HepG2 (cell line): Measurements from ENCODE around the gene SLC1A2. TPM values are rescaled to one million over a fixed set of nuclear protein-coding genes. Genes with fewer than 3 reads are reported as not detected.

Experiments used
- CEBPB ChIP-seq: IDR thresholded peaks from 2 replicates; pipeline ENCODE4 v1.6.1; 2011; ENCODE audit warnings: low read depth, low read length, improper control_type of control experiment, borderline replicate concordance
- ELF3 ChIP-seq: IDR thresholded peaks from 2 replicates; pipeline ENCODE4 v1.6.1; 2016; ENCODE audit warnings: missing genetic modification reagents, missing compliant biosample characterization
- MEF2D ChIP-seq: sonication (generic); formaldehyde crosslinking; IDR thresholded peaks from 2 replicates; pipeline ENCODE4 v1.5.1; 2020; ENCODE audit warnings: mild to moderate bottlenecking, missing genetic modification reagents
- MEIS2 ChIP-seq: sonication (generic); formaldehyde crosslinking; IDR thresholded peaks from 2 replicates; pipeline ENCODE4 v1.9.0; 2021; ENCODE audit warnings: mild to moderate bottlenecking, missing genetic modification reagents
- NFIB ChIP-seq: sonication (generic); formaldehyde crosslinking; IDR thresholded peaks from 2 replicates; pipeline ENCODE4 v1.9.0; 2021; ENCODE audit warnings: missing genetic modification reagents, mild to moderate bottlenecking, borderline replicate concordance
- NR1H2 ChIP-seq: sonication (generic); formaldehyde crosslinking; IDR thresholded peaks from 2 replicates; pipeline ENCODE4 v1.8.1; 2022; ENCODE audit warnings: low read depth, missing genetic modification reagents, borderline replicate concordance
- POGK ChIP-seq: sonication (generic); formaldehyde crosslinking; conservative IDR thresholded peaks from 2 replicates; pipeline ENCODE4 v1.8.0; 2022; ENCODE audit warnings: mild to moderate bottlenecking, moderate library complexity, missing genetic modification reagents
- SMARCC2 ChIP-seq: fragments of 450-650 bp; IDR thresholded peaks from 2 replicates; pipeline ENCODE4 v1.6.1; 2017; ENCODE audit warnings: antibody characterized with exemption, mild to moderate bottlenecking
- ZGPAT ChIP-seq: IDR thresholded peaks from 2 replicates; pipeline ENCODE4 v1.6.1; 2016; ENCODE audit warnings: mild to moderate bottlenecking
- ZNF329 ChIP-seq: sonication (generic); formaldehyde crosslinking; IDR thresholded peaks from 2 replicates; pipeline ENCODE4 v1.9.0; 2021; ENCODE audit warnings: low read depth, mild to moderate bottlenecking, missing genetic modification reagents
- ZNF337 ChIP-seq: sonication (generic); formaldehyde crosslinking; IDR thresholded peaks from 2 replicates; pipeline ENCODE4 v1.5.1; 2020; ENCODE audit warnings: missing genetic modification reagents, low read depth, mild to moderate bottlenecking, borderline replicate concordance
- ZNF34 ChIP-seq: sonication (generic); formaldehyde crosslinking; IDR thresholded peaks from 2 replicates; pipeline ENCODE4 v1.4.0; 2020; ENCODE audit warnings: mild to moderate bottlenecking, missing genetic modification reagents, borderline replicate concordance
- ZNF678 ChIP-seq: sonication (generic); formaldehyde crosslinking; IDR thresholded peaks from 2 replicates; pipeline ENCODE4 v1.4.0; 2020; ENCODE audit warnings: mild to moderate bottlenecking, missing genetic modification reagents
- ZNF780A ChIP-seq: sonication (generic); formaldehyde crosslinking; IDR thresholded peaks from 2 replicates; pipeline ENCODE4 v1.8.0; 2022; ENCODE audit warnings: mild to moderate bottlenecking, missing genetic modification reagents, moderate library complexity
- ZNF784 ChIP-seq: sonication (generic); formaldehyde crosslinking; IDR thresholded peaks from 2 replicates; pipeline ENCODE4 v1.5.1; 2020; ENCODE audit warnings: missing genetic modification reagents, mild to moderate bottlenecking, borderline replicate concordance
- ZNF788 ChIP-seq: sonication (generic); formaldehyde crosslinking; IDR thresholded peaks from 2 replicates; pipeline ENCODE4 v1.5.0; 2020; ENCODE audit warnings: mild to moderate bottlenecking, missing genetic modification reagents, borderline replicate concordance
- ZNF850 ChIP-seq: sonication (generic); formaldehyde crosslinking; conservative IDR thresholded peaks from 2 replicates; pipeline ENCODE4 v1.9.0; 2021; ENCODE audit warnings: mild to moderate bottlenecking, missing genetic modification reagents
- polyA plus RNA-seq, 8 experiments: library from polyadenylated mRNA; depleted of rRNA in 3 of 8; stranded (reverse) in 7 of 8; unstranded in 1 of 8; fragments of >200 nt; fragmentation: Illumina TruSeq in 4 of 8; extraction: Trizol in 4 of 8; gene quantifications; 2 replicates each; pipeline versions ENCODE4 v1.2.1 to v1.2.3, GENCODE V29; 2011 to 2016; ENCODE audit warnings: low read depth in 4 of 8, missing spikeins in 1 of 8, mixed read lengths in 1 of 8; ENCODE audit not compliant: insufficient read depth in 1 of 8
- total RNA-seq, 5 experiments: library from RNA; depleted of rRNA; stranded (reverse); fragments of >200 nt; fragmentation: Illumina TruSeq; extraction: Trizol; gene quantifications; 2 replicates each; pipeline ENCODE4 v1.2.3, GENCODE V29; 2016; ENCODE audit warnings: low read depth in 1 of 5
- TF ChIP-seq, protein P1 (sequence below): sonication (generic); formaldehyde crosslinking; IDR thresholded peaks from 2 replicates; pipeline ENCODE4 v1.4.0; 2020; ENCODE audit warnings: missing genetic modification reagents, borderline replicate concordance

SLC1A2 gene
- total and polyA plus RNA-seq, 2 of the 13 experiments (the other 11 are each of a cell fraction or from before 2014, with no cell fraction given), result 23.2 to 43.2 TPM

DNA sequence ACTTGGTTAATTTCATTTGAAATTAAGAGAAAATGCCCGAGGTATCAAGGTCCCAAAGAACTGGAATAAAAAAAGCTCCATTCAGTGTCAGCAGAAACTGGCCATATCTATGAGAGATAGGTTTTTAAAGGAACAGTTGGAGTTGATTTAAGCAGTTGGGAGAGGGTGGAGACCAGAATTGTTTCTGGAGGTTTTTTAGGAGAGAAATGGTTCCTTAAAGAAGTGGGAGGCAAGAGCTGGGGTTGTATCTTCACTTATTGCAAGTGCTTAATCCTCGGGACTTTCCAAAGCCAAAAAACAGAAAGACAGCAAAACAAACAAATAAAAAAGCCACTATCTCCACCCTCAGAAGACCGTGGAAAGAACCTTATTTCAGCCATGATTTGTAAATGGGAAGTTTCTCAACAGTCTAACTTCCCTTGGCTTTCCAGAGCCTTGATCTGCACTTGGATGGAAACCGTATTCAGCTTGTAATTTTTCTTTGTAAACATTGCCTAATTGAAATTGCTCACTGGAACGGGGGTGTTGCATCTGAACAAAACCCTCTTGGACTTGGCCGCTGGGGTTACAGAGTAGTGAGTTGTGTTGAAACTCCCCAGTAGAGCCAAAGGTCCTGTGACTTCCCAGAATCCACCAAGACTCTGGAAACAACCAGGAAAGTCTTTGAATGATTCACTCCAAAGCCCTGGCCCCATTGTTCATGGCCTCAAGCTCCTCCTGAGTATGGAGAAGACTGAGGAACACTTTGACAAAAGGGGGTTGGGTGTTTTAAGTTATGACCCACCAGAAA lies 115.6 kb downstream of the SLC1A2 start (continued):
- TF ChIP-seq POGK (CRISPR knock-in tag) (no peak), ZNF788 (no peak), NR1H2 (no peak), ELF3 (CRISPR knock-in tag) (no peak), ZNF337 (no peak), ZNF850 (CRISPR knock-in tag) (no peak), ZNF784 (CRISPR knock-in tag) (no peak), NFIB (CRISPR knock-in tag) (no peak), SMARCC2 (no peak), CEBPB (peak; percentile 84), ZNF780A (no peak), MEIS2 (CRISPR knock-in tag) (no peak), ZNF34 (CRISPR knock-in tag) (no peak), MEF2D (no peak), ZNF678 (CRISPR knock-in tag) (no peak), ZGPAT (peak; percentile 28; the same call in 1 of the 2 replicates), ZNF329 (no peak)
- TF ChIP-seq, protein P1, sequence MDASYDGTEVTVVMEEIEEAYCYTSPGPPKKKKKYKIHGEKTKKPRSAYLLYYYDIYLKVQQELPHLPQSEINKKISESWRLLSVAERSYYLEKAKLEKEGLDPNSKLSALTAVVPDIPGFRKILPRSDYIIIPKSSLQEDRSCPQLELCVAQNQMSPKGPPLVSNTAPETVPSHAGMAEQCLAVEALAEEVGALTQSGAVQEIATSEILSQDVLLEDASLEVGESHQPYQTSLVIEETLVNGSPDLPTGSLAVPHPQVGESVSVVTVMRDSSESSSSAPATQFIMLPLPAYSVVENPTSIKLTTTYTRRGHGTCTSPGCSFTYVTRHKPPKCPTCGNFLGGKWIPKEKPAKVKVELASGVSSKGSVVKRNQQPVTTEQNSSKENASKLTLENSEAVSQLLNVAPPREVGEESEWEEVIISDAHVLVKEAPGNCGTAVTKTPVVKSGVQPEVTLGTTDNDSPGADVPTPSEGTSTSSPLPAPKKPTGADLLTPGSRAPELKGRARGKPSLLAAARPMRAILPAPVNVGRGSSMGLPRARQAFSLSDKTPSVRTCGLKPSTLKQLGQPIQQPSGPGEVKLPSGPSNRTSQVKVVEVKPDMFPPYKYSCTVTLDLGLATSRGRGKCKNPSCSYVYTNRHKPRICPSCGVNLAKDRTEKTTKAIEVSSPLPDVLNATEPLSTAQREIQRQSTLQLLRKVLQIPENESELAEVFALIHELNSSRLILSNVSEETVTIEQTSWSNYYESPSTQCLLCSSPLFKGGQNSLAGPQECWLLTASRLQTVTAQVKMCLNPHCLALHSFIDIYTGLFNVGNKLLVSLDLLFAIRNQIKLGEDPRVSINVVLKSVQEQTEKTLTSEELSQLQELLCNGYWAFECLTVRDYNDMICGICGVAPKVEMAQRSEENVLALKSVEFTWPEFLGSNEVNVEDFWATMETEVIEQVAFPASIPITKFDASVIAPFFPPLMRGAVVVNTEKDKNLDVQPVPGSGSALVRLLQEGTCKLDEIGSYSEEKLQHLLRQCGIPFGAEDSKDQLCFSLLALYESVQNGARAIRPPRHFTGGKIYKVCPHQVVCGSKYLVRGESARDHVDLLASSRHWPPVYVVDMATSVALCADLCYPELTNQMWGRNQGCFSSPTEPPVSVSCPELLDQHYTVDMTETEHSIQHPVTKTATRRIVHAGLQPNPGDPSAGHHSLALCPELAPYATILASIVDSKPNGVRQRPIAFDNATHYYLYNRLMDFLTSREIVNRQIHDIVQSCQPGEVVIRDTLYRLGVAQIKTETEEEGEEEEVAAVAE (CRISPR knock-in tag), result 0 out of 2 replicates have a peak, but pooled peaks have one; percentile 28
